Activated T-helper 1 cell treated with Interleukin-2 at 50 U/mL for 16 hours (primary cell): Measurements from ENCODE around the gene BCAR3.
"Not testable (repeated sequence)": the region's sequence is repeated elsewhere in the genome, so short reads cannot be mapped to it uniquely, and the experiment has no call there.

Experiments
- DNase-seq: peaks from one replicate; pipeline ENCODE4 v3.0.0-alpha.2; 2020; ENCODE audit warnings: low read depth

The BCAR3 gene

GRCh38 chr1:93705892-93706500, 24.4 kb upstream of the BCAR3 start:
- no peak for DNase-seq

GRCh38 chr1:93704052-93704451, 22.4 kb upstream of the BCAR3 start:
- DNase-seq = no peak

GRCh38 chr1:93703643-93704042, 22.0 kb upstream of the BCAR3 start:
- DNase-seq = no peak

GRCh38 chr1:93702828-93703183, 21.2 kb upstream of the BCAR3 start:
- DNase-seq = no peak

GRCh38 chr1:93702111-93702827, 20.6 kb upstream of the BCAR3 start:
- no peak for DNase-seq

GRCh38 chr1:93701629-93702028, 20.0 kb upstream of the BCAR3 start:
- DNase-seq = no peak

- no peak for DNase-seq
Observed at GRCh38 chr1:93700532-93701469, 19.2 kb upstream of the BCAR3 start.

GRCh38 chr1:93699503-93700168, 18.0 kb upstream of the BCAR3 start:
- DNase-seq = no peak

- DNase-seq = no peak
Observed at GRCh38 chr1:93699049-93699384, 17.4 kb upstream of the BCAR3 start.

GRCh38 chr1:93698329-93699048, 16.9 kb upstream of the BCAR3 start:
- no peak for DNase-seq

GRCh38 chr1:93697566-93697965, 15.9 kb upstream of the BCAR3 start:
- not testable (repeated sequence) for DNase-seq

- DNase-seq = no peak
Observed at GRCh38 chr1:93695411-93696005, 13.9 kb upstream of the BCAR3 start.

GRCh38 chr1:93694819-93695218, 13.2 kb upstream of the BCAR3 start:
- DNase-seq = no peak

GRCh38 chr1:93694039-93694438, 12.4 kb upstream of the BCAR3 start:
- no peak for DNase-seq

- no peak for DNase-seq
Observed at GRCh38 chr1:93692983-93693591, 11.4 kb upstream of the BCAR3 start.

GRCh38 chr1:93692451-93692861, 10.8 kb upstream of the BCAR3 start:
- DNase-seq = no peak

GRCh38 chr1:93692026-93692425, 10.4 kb upstream of the BCAR3 start:
- no peak for DNase-seq

- no peak for DNase-seq
Observed at GRCh38 chr1:93690921-93691789, 9.5 kb upstream of the BCAR3 start.

- no peak for DNase-seq
Observed at GRCh38 chr1:93690341-93690740, 8.7 kb upstream of the BCAR3 start.
